Tibial artery (tissue), 4 donors: ENCODE measurements around the gene TKTL1.

Experiments used
- DNase-seq, 2 donors: peaks; one replicate each; pipeline ENCODE4 v3.0.0-alpha.2; 2019
- H3K27ac ChIP-seq, 2 donors: fragments of 200-600 bp; sonication (generic) in 1 of 2; 1 replicate in 1 of 2; 2 replicates in 1 of 2; pipeline ENCODE4 v1.5.1; 2018 to 2019; ENCODE audit warnings: mild to moderate bottlenecking in 1 of 2
- H3K27me3 ChIP-seq, 2 donors: fragments of 200-600 bp; sonication (generic) in 1 of 2; one replicate each; pipeline versions ENCODE4 v1.5.1 to v1.6.0; 2016 to 2019
- H3K36me3 ChIP-seq, 3 donors: fragments of 200-600 bp; sonication (generic) in 2 of 3; one replicate each; pipeline ENCODE4 v1.5.1; 2016 to 2019; ENCODE audit warnings: mild to moderate bottlenecking in 2 of 3
- H3K4me1 ChIP-seq, 4 donors: fragments of 200-600 bp; sonication (generic) in 2 of 4; 1 replicate in 3 of 4; 2 replicates in 1 of 4; pipeline ENCODE4 v1.5.1; 2016 to 2019
- H3K4me3 ChIP-seq, 2 donors: fragments of 200-600 bp; sonication (generic) in 1 of 2; 1 replicate in 1 of 2; 2 replicates in 1 of 2; pipeline ENCODE4 v1.5.1; 2018 to 2019; ENCODE audit warnings: mild to moderate bottlenecking in 2 of 2
- H3K9me3 ChIP-seq, 3 donors: fragments of 200-600 bp; sonication (generic) in 1 of 3; one replicate each; pipeline ENCODE4 v1.5.1; 2016 to 2019
- intact Hi-C: fragments of 100-400 bp; cut with DNase I; formaldehyde crosslinking; loops from one replicate; pipeline ENCODE4 v1.15.0; 2023; ENCODE audit warnings: low total_unique reads
- TF ChIP-seq, protein P1 (sequence below), 2 experiments: fragments of 200-600 bp in 1 of 2; fragments of 450-650 bp in 1 of 2; IDR thresholded peaks; one replicate each; pipeline ENCODE4 v1.5.1; 2017 to 2019; ENCODE audit warnings: antibody characterized with exemption in 2 of 2, mild to moderate bottlenecking in 1 of 2, moderate library complexity in 1 of 2

The TKTL1 gene

DNA sequence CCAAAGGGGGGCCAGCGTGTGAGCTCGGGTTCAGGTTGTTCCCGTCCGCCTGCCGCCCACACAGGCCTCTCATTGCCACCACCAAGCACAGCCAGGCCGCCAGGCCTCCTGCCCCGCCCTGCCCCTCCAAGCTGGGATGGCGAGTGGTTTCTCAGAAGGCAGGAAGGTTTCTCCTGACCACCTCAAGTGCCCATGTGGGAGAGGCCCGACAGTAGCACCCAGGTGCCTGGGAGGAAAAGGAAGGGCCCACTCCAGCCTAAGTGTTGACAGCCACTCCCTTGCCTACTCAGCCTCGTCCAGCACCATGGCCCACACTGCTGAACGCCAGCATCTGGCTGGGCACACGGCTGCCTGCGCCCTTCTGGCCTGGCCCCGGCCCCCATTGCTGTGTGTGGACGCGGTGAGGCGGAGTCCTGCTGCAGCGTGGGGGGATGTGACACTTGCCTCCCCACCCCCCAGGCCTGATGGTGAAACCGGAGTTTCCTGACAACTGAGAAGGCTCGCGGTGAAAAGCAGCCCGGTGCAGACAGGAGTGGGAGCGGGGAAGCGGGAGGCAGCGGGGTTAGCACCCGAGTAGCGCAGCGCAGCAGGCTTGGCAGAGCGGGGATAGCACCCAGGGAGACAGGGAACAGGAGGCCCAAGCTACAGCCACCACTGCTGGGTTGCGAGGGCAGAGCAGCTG is 59.6 kb downstream of the TKTL1 start:
- no peak for DNase-seq
- intact Hi-C loops, result no loop called here
- H3K4me1 ChIP-seq, result peaks cover 0 to 38% (median 13%) of the 10 kb centered on the region in 4 donors

DNA sequence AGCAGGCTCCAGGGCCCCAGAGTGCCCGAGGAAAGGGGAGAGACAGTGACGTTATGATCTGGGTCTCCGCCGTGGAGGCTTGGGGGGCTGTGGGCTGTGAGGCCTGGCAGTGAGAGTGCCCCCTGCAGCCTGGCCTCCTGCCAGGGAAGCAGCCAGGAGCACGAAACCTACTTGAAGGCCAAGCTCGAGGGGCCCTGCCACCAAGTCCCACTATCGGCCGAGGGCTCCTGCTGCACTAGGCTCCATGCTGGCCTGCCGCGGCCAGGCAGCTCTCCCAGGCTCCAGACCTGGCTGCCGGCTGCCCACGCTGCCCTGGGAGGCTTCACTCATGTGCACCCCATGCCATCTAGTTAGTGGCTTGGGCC is 60.2 kb downstream of the TKTL1 start:
- H3K27me3 ChIP-seq, result no peaks in the 10 kb centered on the region
- peaks cover 0 to 41% (median 13%) of the 10 kb centered on the region in 4 donors for H3K4me1 ChIP-seq
- no peak for DNase-seq
- intact Hi-C loops, result no loop called here
- H3K9me3 ChIP-seq, result no peaks in the 10 kb centered on the region
- H3K4me3 ChIP-seq, result no peak overlapping the region
- TF ChIP-seq, protein P1, sequence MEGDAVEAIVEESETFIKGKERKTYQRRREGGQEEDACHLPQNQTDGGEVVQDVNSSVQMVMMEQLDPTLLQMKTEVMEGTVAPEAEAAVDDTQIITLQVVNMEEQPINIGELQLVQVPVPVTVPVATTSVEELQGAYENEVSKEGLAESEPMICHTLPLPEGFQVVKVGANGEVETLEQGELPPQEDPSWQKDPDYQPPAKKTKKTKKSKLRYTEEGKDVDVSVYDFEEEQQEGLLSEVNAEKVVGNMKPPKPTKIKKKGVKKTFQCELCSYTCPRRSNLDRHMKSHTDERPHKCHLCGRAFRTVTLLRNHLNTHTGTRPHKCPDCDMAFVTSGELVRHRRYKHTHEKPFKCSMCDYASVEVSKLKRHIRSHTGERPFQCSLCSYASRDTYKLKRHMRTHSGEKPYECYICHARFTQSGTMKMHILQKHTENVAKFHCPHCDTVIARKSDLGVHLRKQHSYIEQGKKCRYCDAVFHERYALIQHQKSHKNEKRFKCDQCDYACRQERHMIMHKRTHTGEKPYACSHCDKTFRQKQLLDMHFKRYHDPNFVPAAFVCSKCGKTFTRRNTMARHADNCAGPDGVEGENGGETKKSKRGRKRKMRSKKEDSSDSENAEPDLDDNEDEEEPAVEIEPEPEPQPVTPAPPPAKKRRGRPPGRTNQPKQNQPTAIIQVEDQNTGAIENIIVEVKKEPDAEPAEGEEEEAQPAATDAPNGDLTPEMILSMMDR (IDR thresholded peaks at IDR 0.05), result no peak
- H3K27ac ChIP-seq, result peak overlapping the region; percentile 52 to 65
- peaks cover 98 to 100% (median 99%) of the 10 kb centered on the region in 3 donors for H3K36me3 ChIP-seq

More for the DNA sequence above, 59.6 kb downstream of the TKTL1 start:
- H3K27me3 ChIP-seq, result no peaks in the 10 kb centered on the region
- TF ChIP-seq, protein P1 (IDR thresholded peaks at IDR 0.05), result no peak
- H3K27ac ChIP-seq, result peak overlapping the region; percentile 52 to 65
- no peaks in the 10 kb centered on the region for H3K9me3 ChIP-seq
- peaks cover 99 to 100% (median 100%) of the 10 kb centered on the region in 3 donors for H3K36me3 ChIP-seq
- H3K4me3 ChIP-seq, result no peak overlapping the region

DNA sequence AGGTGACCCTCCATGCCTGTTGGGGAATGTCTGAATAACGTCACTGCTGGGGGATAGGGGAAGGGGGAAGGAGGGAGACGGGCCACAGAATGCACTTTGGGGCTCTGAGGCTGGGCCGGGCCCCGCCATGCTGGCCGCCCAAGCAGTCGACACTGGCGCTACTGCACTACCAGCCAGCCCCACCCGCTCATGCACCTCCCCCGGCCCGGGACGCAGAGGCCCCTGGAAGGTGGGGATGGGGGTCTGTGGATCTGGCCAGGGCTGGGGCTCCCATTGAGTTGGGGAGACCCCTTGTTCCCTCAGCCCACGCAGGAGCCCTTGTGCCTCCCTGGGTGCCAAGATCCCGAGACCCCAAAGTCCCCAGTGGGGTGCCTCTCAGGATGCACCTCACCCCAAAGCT is 61.0 kb downstream of the TKTL1 start:
- H3K36me3 ChIP-seq, result peaks cover 95 to 98% (median 97%) of the 10 kb centered on the region in 3 donors
- no peaks in the 10 kb centered on the region for H3K27me3 ChIP-seq
- peak overlapping the region; percentile 26 to 65 for H3K27ac ChIP-seq

DNA sequence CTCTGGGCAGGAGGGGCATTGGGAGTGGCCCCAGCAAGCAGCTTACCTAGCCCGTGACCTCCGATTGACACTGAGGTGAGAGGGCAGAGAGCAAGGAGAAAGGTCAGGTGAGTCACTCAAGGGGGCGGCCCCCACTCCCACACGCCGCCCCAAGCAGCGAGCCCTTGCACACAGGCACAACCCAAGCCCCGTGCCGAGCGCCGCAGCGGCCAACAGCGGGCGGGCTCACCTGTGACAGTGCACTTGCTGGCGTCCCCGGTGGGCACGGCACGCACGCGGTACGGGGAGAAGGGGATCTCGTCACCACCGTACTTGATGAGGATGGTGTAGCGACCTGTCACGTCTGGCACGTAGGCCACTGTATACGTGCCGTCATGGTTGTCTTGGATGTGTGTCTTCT is 61.6 kb downstream of the TKTL1 start:
- Histone ChIP-seq H3K4me1 (peaks cover 0 to 47% (median 15%) of the 10 kb centered on the region in 4 donors), H3K4me3 (no peak overlapping the region), H3K27ac (peak overlapping the region; percentile 26 to 65), H3K27me3 (no peaks in the 10 kb centered on the region), H3K36me3 (peaks cover 95 to 98% (median 97%) of the 10 kb centered on the region in 3 donors), H3K9me3 (no peaks in the 10 kb centered on the region)
- intact Hi-C loops, result no loop called here
- no peak for DNase-seq
- TF ChIP-seq, protein P1 (IDR thresholded peaks at IDR 0.05), result no peak

More for the DNA sequence above, 61.0 kb downstream of the TKTL1 start:
- no peak for DNase-seq
- Histone ChIP-seq H3K4me3 (no peak overlapping the region), H3K9me3 (no peaks in the 10 kb centered on the region), H3K4me1 (peaks cover 0 to 41% (median 13%) of the 10 kb centered on the region in 4 donors)
- TF ChIP-seq, protein P1 (IDR thresholded peaks at IDR 0.05), result no peak
- intact Hi-C loops, result no loop called here

DNA sequence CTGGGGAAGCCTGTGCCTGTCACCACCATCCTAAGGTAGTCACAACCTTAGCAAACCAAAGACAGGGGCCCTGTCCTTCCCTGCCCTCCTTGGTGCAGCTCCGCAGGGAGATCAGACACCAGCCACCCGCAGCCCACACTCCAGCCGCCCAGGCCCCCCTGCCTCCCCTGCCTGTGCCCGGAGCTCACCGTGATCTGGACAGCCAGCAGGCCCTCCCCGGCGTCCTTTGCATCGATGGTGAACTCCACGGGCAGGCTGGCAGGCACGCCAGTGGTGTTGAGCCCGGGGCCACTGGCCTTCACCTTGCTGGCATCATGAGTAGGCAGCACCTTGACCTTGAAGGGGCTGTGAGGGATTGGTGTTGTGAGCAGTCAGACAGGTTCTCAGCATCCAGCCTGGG is 62.4 kb downstream of the TKTL1 start:
- TF ChIP-seq, protein P1 (IDR thresholded peaks at IDR 0.05), result no peak
- Histone ChIP-seq H3K36me3 (peaks cover 95 to 98% (median 97%) of the 10 kb centered on the region in 3 donors), H3K4me1 (peaks cover 0 to 55% (median 15%) of the 10 kb centered on the region in 4 donors), H3K27ac (peak overlapping the region; percentile 37 to 65), H3K4me3 (no peak overlapping the region), H3K27me3 (no peaks in the 10 kb centered on the region), H3K9me3 (no peaks in the 10 kb centered on the region)
- DNase-seq, result no peak
- intact Hi-C loops, result no loop called here
